Spinal cord (tissue), 10 donors: Measurements from ENCODE around the gene CETN2. TPM values are rescaled to one million over a fixed set of nuclear protein-coding genes. Genes with fewer than 3 reads are reported as not detected.

Experiments used
- DNase-seq, 6 donors: peaks; one replicate each; pipeline versions ENCODE4 v3.0.0 to v3.0.0-alpha.2; 2013 to 2015; ENCODE audit warnings: low spot score in 6 of 6, low read depth in 4 of 6
- H3K27ac ChIP-seq: one replicate; pipeline ENCODE4 v1.5.1; 2013; ENCODE audit warnings: low read depth, low read length, control low read depth
- H3K27me3 ChIP-seq: one replicate; pipeline ENCODE4 v1.6.1; 2013; ENCODE audit warnings: low read length; ENCODE audit not compliant: control insufficient read depth, insufficient read depth
- H3K36me3 ChIP-seq: one replicate; pipeline ENCODE4 v1.6.1; 2013; ENCODE audit warnings: low read length; ENCODE audit not compliant: control insufficient read depth, insufficient read depth
- H3K4me1 ChIP-seq: one replicate; pipeline ENCODE4 v1.6.1; 2013; ENCODE audit warnings: low read length; ENCODE audit not compliant: control insufficient read depth, insufficient read depth
- H3K4me3 ChIP-seq: one replicate; pipeline ENCODE4 v1.5.1; 2013; ENCODE audit warnings: low read depth, low read length, control low read depth
- H3K9me3 ChIP-seq: one replicate; pipeline ENCODE4 v1.6.1; 2013; ENCODE audit warnings: low read length; ENCODE audit not compliant: control insufficient read depth, insufficient read depth
- WGBS: methylation state at CpG from one replicate; pipeline ENCODE4 v1.1.5; 2013; ENCODE audit warnings: missing lambda C conversion rate; ENCODE audit not compliant: insufficient coverage; 5-methylcytosine and 5-hydroxymethylcytosine counted together
- long read RNA-seq, 4 donors: transcript quantifications; one replicate each; lab custom pipeline, GENCODE V29; 2026
- polyA plus RNA-seq, 2 donors: library from polyadenylated mRNA; unstranded; fragments of 120-200 nt; gene quantifications; one replicate each; pipeline ENCODE4 v1.2.1, GENCODE V29; 2013; ENCODE audit not compliant: insufficient read length in 2 of 2
- total RNA-seq, 2 donors: library from RNA; depleted of rRNA in 1 of 2; stranded (reverse); fragments of 120-200 nt in 1 of 2; fragments of >200 nt in 1 of 2; gene quantifications; one replicate each; pipeline versions ENCODE4 v1.2.3 to v1.2.4, GENCODE V29; 2013 to 2014
- donor health status: healthy.

CETN2 gene
- total RNA-seq (100 to 1,000 TPM in 1 of 2 donors, 10 to 100 TPM in 1; 34.1 to 129 TPM), polyA plus RNA-seq (10 to 100 TPM; 77.5 to 99.1 TPM)
- long read RNA-seq, donor 1, transcript CETN2-201 (5 exons, 1,454 nt): major isoform, 50 of 60 reads
- long read RNA-seq, donor 1, partial matches to known transcripts: 10 of 60 reads
- long read RNA-seq, donor 1, other reads (novel, unspliced or antisense): 0 of 60 reads
- long read RNA-seq, donor 2, transcript CETN2-201 (5 exons, 1,454 nt): major isoform, 14 of 14 reads
- long read RNA-seq, donor 2, partial matches to known transcripts: 0 of 14 reads
- long read RNA-seq, donor 2, other reads (novel, unspliced or antisense): 0 of 14 reads
- long read RNA-seq, donor 3, transcript CETN2-201 (5 exons, 1,454 nt): major isoform, 11 of 18 reads
- long read RNA-seq, donor 3, partial matches to known transcripts: 6 of 18 reads
- long read RNA-seq, donor 3, other reads (novel, unspliced or antisense): 0 of 18 reads
- long read RNA-seq, donor 4, transcript CETN2-201 (5 exons, 1,454 nt): major isoform, 30 of 68 reads
- long read RNA-seq, donor 4, partial matches to known transcripts: 38 of 68 reads
- long read RNA-seq, donor 4, other reads (novel, unspliced or antisense): 0 of 68 reads

DNA sequence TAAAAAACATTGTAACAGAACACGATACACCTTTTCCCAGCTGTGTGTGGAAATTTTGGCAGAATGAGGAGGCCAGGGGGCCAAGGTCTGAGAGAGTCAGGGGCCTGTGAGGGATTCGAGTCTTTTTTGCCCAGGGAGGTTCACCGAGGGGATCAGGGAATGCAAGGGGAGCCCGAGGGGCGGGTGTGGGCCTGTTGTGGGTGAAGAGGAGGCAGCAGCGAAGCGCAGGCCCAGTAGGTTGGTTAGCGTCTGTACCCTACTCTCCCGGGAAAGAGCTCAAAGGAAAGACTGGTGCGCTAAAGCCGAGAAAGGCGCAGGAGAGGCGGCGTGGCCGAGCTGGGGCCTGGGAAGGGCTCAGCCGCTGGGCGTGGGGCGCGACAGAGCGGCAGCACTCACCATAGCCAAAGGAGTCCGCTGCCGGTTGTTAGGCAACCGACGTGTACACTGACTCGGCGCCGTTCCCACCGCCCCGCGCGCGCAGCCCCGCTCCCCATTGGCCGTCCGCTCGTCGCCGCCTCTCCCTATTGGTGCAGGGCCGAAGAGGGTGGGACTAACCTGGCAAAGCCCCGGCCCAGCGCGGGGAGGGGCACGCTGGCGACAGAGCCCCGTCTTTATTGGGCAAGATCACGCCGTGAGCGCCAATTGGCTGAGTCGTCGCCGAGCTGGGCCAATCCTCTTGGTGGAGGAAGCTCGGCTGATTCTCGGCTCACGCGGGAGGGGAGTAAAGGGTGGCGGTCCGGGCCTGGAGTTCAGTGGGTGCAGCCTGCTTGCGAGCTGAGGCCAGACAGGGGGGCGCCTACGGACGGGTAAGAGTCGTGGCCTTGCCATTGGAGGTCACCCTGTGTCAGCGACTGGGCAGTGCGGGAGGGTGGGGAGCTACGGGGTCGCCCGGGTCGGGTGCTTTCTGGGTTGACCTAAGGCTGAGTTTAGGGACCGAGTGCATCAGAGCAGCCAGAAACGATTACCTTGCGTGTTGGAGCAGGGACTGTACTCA, at the start of gene CETN2, which contains the start of gene NSDHL:
CETN2 (minus strand) TSS at position 446 of the 994 bp plus-strand sequence; CDS start at position 399, 47 bp downstream.
NSDHL (plus strand) TSS at position 752 of the 994 bp plus-strand sequence. CDS start 15,262 bp downstream, outside the sequence.
- Histone ChIP-seq H3K27ac (peak within 1 kb of the TSS; percentile 84), H3K36me3 (peaks cover 2% of the 10 kb centered on the region), H3K27me3 (no peaks in the 10 kb centered on the region), H3K9me3 (no peaks in the 10 kb centered on the region), H3K4me3 (peak within 1 kb of the TSS; percentile 74), H3K4me1 (peaks cover 8% of the 10 kb centered on the region)
- DNase-seq: peak; percentile 81 to 98 (median 86)
- 27% methylated on average over 70 of the region's 71 CpGs for WGBS

DNA sequence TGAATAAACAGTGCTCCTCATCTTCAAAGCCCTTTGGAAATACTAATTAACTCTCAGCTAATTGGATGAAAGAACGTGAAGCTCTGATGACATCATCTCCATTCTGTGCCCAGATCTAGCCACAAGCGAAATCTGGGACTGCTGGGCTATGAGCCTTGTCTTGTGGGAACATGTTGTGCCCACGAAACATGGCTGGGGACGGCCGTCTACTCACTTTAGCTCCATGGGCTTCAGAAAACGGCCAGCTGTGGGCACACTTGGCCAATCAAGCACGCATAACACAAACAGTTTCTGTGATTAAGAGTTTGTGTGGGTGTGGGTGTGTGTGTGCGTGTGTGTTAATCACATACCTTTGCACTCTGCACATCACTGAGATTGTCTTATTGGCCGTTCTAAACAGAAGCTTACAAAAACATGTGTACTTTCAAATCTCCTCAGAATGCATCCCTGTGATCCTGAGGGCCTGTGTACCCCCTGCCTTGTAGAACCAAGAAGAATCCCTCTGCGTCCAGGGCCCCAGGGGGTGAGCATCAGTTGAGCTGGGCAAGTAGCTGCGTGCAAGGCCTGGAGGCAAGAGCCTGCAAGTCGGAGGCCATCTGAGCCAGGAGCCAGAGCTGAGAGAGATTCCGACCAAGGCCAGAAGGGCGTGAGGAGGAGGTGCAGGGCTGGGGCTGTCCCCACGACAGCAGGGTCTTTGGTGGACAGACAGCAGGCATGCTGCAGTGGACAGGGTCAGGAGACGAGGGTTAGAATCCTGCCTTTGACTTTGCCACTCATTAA, 48.6 kb upstream of the CETN2 start:
- no peak for DNase-seq
- Histone ChIP-seq H3K27me3 (no peaks in the 10 kb centered on the region), H3K4me1 (no peaks in the 10 kb centered on the region), H3K9me3 (no peaks in the 10 kb centered on the region), H3K36me3 (no peaks in the 10 kb centered on the region), H3K27ac (no peak overlapping the region), H3K4me3 (no peak overlapping the region)
- 72% methylated on average over 14 of the region's 16 CpGs for WGBS

DNA sequence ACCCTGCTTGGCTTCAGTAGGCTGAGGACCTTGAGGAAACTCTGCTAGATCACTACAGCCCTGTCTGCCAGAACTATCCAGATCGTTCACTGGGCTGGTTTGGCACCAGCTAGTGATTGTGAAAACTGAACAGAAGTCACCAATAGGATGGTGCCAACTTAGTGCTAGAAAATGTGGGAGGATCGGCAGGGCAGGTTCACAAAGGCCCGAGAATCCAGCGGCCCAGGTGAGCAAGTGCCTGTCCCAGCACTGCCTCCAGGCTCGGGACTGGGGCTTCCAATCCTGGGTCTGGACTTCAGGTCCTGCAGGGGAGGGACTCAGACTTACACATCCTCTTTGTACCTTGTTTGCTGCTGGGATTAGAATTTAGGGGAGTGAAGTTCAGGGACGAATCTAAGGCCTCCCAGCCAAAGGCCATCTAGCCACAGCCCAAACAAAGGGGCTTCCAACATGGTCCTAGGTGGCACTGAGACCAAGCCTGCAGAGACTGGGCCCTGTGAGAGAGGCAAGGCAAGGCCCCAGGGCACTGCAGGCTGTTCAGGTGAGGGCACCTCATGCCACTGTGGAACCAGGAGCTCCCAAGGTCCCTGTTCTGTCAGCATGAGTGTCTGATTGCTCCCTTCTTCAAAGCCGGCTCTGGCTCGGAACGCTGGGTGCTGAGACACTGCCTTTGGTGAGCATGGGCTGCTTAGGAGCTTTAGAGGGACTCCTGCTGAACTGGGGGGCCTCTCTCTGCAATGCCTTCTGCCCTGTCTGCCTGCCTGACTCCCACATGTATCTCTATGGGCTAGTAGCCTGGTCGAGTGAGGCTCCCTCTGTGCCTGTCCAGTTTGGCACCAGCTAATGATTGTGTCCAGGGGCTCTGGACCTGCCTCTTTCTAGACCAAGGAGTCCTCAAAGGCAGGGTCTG, 46.6 kb upstream of the CETN2 start:
- no peaks in the 10 kb centered on the region for H3K9me3 ChIP-seq
- H3K36me3 ChIP-seq: peaks cover 3% of the 10 kb centered on the region
- no peaks in the 10 kb centered on the region for H3K27me3 ChIP-seq
- DNase-seq: no peak
- H3K27ac ChIP-seq: no peak overlapping the region
- WGBS: 81% methylated on average over 10 of the region's 10 CpGs
- no peaks in the 10 kb centered on the region for H3K4me1 ChIP-seq
- no peak overlapping the region for H3K4me3 ChIP-seq

DNA sequence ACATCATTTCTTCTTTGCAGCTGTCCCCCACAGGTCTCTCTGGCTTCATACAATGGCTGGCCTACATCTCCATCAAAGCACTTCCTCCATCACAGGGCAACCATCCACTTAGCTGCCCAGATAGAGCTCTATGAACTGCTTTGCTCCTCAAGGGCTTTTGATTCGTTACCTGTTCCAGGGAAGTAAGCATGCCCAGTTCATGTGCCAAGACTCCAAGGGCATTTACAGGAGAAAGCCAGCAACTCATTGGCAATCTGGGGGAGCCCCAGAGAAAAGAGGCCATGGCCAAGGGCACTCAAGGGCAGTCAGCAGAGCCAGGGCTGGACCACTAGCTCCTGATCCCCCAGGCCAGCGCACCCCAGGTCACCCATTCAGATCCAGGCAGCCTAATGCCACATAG, 42.8 kb upstream of the CETN2 start:
- no peak overlapping the region for H3K4me3 ChIP-seq
- H3K36me3 ChIP-seq: peaks cover 21% of the 10 kb centered on the region
- no peaks in the 10 kb centered on the region for H3K9me3 ChIP-seq
- no peak overlapping the region for H3K27ac ChIP-seq
- no peaks in the 10 kb centered on the region for H3K27me3 ChIP-seq
- 47% methylated on average over 2 of the region's 2 CpGs for WGBS
- no peaks in the 10 kb centered on the region for H3K4me1 ChIP-seq
- no peak for DNase-seq

DNA sequence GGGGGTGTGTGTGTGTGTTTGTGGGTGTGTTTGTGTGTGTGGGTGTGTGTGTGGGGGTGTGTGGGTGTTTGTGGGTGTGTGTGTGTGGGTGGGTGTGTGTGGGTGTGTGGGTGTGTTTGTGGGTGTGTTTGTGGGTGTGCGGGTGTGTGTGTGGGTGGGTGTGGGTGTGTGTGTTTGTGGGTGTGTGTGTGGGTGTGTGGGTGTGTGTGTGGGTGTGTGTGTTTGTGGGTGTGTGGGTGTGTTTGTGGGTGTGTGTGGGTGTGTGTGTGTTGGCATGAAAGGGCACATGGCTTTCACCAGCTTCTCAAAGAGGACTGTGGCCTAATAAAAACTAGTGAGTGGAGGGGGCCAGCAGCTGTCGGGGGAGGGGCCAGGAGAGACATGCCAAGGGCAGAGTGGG, 42.0 kb upstream of the CETN2 start:
- no peaks in the 10 kb centered on the region for H3K27me3 ChIP-seq
- no peaks in the 10 kb centered on the region for H3K4me1 ChIP-seq
- H3K4me3 ChIP-seq: no peak overlapping the region
- peaks cover 29% of the 10 kb centered on the region for H3K36me3 ChIP-seq
- H3K27ac ChIP-seq: no peak overlapping the region
- no peaks in the 10 kb centered on the region for H3K9me3 ChIP-seq
- DNase-seq: peak in 1 of 6 donors; percentile 19
- 50% methylated on average over 1 of the region's 2 CpGs for WGBS

DNA sequence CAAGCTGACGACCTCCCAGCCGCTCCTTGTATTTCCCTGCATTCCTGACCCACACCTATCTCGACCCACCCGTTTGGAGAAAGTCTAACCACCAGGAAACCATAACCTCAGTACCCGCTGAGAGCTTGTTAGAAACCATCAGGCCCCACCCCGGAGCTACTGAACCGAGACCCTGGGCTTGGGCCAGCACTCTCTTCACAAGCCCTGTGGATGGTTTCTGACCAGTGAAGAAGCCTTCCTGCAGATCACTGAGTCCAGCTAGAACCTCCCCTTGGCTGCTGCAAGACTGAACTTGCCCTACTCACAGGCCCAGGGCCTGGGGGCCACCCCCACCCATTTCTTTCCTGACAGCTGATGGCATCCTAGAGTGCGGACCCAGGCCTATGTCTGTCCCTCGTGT, 40.7 kb upstream of the CETN2 start:
- Histone ChIP-seq H3K4me1 (no peaks in the 10 kb centered on the region), H3K4me3 (no peak overlapping the region), H3K9me3 (no peaks in the 10 kb centered on the region), H3K36me3 (peaks cover 35% of the 10 kb centered on the region), H3K27me3 (no peaks in the 10 kb centered on the region), H3K27ac (no peak overlapping the region)
- WGBS: 76% methylated on average over 9 of the region's 9 CpGs
- DNase-seq: no peak

DNA sequence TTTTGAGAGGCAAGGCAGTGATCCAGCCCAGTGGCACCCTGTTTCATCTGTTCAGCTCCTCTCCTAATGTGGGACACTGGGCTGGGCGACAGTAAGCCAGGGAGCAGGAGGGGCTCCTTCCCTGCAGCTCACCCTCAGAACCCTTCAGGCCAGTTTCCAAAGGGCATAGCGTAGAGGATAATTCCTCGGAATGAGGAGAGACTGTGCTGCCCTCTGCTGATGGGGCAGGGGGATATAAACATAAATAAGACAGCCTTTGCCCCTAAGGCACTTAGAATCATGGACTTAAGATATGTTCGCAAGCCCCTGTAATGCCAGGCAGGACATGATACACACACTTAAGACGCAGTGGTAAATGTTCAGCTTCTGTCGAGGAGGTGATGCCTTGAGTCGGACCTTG, 39.4 kb upstream of the CETN2 start:
- WGBS: 84% methylated on average over 3 of the region's 7 CpGs
- Histone ChIP-seq H3K36me3 (peaks cover 46% of the 10 kb centered on the region), H3K4me1 (no peaks in the 10 kb centered on the region), H3K27me3 (no peaks in the 10 kb centered on the region), H3K27ac (no peak overlapping the region), H3K4me3 (no peak overlapping the region), H3K9me3 (no peaks in the 10 kb centered on the region)
- DNase-seq: no peak

DNA sequence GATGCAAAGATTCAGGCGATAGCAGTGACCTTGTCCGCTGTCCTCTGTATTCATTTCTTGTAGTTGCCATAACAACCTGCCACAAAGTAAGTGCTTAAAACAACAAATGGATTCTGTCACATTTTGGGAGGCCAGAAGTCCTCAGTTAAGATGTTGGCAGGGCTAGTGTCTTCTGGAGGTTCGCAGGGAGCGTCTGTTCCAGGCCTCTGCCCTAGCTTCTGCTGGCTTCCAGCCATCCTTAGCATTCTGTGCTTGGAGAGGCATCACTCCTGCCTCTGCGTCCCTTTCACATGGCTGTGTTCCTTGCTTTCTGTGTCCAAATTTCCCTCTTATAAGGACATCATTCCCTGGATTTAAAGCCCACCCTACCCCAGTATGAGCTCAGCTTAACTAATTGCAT, 35.8 kb upstream of the CETN2 start:
- H3K27me3 ChIP-seq: no peaks in the 10 kb centered on the region
- H3K36me3 ChIP-seq: peaks cover 51% of the 10 kb centered on the region
- H3K4me1 ChIP-seq: no peaks in the 10 kb centered on the region
- no peak overlapping the region for H3K4me3 ChIP-seq
- peak in 1 of 6 donors; percentile 51 for DNase-seq
- WGBS: 87% methylated on average over 4 of the region's 5 CpGs
- H3K27ac ChIP-seq: no peak overlapping the region
- H3K9me3 ChIP-seq: no peaks in the 10 kb centered on the region
